Retina (tissue), 1 donor: Measurements from ENCODE around the gene TAS1R3.

Source experiments
- DNase-seq: peaks from one replicate; pipeline ENCODE4 v3.0.0-alpha.2; 2016

Gene TAS1R3

DNA sequence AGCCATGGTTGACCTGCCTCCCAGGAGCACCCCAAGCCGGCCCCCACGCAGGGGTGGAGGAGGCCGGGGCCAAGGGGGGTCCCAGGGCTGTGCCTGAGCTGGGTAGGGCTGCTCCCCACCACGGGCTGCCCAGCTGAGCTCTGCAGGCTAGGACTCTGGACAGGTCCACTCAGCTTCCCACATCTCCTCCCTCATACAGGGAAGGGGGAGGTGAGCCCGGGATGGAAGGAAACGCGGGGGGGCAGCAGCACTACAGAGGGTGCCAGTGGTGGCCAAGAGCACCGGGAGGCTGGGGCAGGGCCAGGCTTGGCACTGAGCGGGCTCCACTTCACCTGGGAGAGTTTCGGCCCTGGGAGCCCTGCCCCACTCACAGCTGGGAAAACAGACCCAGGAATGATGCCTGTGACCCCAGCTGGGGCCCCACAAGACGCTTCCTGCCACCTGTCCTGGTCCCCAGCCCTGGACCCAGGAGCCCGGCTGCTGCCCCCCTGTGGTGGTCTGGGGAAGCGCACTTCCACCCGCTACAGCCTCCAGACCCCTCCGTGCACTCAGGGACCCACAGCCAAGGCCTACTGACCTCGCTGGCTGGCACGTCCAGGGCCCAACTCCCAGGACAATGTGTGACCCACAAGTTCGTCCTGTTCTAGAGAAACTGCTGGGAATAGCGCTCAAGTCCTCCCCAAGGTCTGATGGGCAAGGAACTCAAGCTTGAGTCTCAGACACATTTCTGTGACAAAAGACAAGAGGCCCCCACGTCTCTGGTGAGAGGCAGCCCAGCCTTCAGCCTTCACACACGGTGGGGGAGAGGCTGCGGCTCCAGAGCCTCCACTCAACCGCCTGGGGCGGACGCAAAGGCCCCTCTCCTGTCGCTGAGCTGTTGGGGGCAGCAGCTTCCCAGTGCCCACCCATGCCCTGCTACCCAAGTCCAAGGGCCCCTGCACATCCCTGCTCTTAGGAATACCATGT is 40.9 kb downstream of the TAS1R3 start:
- peak; percentile 87 for DNase-seq

DNA sequence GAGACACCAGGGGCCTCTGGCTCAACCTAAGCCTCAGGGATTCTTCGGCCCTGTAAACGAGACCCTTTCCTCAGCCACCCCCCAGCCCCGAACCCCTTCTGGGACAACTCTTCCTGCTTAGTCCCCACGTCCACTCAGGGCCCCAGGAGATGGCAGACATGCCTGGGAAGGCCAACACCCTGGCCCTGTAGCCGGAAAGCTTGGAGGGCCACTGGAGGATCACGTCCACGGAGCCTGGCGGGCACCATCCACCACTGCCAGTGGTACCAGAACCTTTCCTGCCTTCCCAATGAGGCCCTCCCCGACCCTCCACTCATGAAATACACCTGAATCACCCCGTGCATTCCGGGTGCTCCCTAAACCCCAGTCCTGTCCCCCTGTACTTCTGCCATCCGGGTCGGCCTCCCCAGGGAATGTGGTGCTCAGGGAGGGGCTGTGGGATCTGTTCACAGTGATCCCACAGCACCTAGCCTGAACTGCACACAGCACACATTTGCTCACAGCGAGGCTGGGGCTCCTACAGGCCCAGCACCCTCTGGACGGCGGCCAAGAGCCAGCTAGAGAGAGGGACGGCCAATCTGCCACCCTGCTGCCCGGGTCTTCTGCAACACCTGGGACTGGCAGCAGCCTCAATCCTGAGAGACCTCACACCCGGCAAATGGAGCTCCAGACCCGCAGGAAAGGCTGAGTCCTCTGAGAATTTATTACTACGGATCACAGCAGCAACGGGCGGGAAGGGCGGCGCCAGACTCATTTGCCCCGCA is 42.2 kb downstream of the TAS1R3 start:
- no peak for DNase-seq

DNA sequence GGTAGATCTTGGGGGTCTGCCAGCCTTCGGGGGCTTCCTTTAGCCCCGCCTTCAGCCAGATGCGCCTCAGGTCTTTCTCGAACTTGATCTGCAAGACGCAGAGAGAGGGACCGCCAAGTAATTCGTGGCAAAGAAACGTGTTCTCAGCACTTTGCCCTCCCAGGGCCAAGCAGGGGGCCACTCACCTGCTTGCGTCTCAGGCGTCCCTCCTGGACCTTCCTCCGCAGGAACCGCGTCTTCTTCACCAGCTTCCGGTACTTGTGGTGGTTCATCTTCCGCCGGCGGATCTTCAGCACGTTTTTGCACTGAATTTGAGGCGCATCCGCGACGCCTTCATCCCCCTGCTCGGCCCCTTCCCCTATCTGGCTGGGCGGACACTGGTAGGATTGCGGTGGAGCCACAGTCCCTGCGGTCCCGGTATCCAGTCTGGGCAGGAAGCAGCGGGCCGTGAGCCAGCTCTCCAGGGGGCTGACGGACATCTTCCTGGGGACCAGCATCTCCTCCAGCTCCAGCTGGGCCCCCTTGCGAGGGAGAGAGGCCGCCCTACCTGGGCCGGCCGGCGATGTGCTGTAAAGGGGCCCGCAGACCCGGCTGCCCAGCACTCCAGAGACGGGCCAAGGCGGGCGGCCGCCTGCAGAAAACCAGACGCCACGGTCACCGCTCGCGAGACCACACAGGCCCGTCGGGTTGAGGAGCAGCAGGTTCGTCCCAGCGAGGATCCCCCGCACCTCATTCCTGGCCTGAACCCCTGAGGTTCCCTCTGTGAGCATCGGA is 42.9 kb downstream of the TAS1R3 start:
- DNase-seq = no peak

DNA sequence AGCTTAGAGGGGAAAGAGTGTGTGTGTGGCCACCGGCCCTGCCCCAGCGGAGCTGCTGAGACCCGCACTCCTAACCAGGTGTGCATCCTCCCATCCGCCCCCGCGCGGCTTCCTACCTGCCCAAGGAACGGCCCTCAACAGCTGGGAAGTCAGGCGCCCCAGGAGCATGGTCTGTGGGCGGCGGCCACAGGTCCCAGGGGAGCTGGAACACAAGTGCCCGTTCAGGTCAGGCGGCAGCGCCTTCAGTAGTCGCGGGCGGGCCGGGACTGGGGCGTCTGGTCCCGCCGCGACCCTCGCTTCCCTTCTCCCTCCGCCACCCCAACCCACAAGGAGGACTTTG is 43.5 kb downstream of the TAS1R3 start:
- no peak for DNase-seq

DNA sequence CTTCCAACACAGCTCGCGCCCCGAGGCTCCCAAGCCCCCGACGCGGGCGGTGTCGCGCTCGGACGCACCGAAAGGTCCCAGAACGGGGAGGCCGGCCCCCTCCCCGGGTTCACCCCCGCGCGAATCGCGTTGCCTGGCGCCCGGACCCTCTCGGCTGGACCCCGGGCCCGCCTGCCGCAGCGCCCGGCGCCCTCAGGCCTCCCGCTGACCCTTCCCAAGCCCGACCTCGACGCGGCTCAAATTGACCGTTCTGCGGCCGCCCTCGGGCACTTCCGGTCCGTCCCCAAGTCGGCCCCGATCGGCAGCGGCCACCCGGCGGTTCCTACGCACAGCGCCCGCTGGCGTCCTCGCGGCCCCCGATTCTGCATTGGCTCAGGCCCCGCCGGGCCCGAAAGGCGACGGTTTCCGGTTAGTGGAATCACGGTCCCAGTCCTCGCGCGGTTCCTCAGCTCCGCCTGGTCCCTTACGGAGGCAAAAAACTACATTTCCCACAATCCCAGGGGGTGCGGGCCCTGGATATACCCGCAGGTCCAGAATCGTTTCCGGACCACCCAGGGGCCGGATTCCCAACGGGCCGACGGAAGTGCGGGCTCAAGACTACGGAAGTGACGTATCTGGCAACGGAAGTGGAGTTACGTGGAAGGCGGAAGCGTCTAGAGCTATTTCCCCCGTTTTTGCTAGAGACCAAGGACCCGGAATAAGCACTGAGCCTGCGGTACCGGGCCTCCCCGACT is 44.0 kb downstream of the TAS1R3 start, which contains the start of gene AURKAIP1:
Gene AURKAIP1 (minus strand): TSS at position 279 of the 734 bp plus-strand sequence. CDS start 451 bp downstream, outside the sequence.
- DNase-seq = peak; percentile 99

DNA sequence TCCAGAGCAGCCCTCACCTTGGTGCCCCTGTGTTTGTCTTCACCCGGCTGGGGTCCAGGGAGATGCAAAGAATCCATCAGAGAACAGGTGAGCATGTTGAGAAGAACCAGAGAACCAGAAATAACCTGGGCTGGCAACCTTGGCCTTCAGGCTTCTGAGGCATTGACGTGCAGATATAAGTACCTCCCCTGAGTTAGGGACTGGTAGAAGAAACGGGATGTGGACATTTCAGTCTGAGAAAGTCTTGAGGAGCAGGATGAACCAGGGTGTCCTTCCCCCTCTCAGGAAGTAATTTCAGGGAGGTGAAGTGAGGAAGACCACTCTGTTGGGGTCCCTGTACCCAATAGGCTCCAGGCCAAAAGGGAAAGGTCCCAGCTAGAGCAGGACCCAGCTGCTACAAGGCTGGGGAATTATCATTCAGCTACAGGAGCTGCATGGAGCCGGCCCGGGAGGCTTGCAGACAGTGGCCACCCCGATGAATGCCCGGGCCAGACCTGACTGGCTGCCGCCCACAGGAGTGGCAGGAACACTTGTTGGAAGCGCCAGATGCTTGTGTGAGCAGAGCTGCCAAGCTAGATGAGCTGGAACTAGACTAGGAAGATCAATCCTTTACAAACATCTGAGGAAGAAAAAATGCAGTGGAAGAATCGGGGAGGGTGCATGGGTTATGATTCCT is 45.6 kb downstream of the TAS1R3 start:
- DNase-seq = no peak

DNA sequence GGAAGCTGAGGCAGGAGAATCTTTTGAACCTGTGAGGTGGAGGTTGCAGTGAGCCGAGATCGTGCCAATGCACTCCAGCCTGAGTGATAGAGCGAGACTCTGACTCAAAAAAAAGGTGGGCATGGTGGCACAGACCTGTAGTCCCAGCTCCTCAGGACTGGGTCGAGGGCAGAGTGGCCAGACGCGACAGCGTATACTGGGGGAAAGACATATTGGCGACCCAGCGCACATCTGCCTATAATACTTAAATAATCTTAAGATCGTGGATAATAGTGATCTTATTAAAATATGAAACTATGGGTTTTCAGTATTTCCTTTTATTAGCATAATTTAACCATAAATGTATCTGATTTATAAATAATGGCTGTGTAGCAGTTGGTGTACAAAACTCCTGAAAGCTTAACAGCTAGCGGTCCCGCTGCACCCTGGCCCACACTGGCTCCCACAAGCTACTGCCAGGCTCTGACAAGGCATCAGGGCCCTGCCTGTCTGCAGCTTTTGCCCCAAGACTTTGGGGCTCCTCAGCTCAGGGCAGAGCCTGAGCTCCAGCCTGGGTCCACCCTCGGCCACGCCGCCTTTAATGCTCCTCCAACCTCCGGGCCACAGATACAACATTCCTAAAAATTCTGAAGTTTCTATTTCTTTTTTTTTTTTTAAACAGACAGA is 46.6 kb downstream of the TAS1R3 start:
- no peak for DNase-seq

DNA sequence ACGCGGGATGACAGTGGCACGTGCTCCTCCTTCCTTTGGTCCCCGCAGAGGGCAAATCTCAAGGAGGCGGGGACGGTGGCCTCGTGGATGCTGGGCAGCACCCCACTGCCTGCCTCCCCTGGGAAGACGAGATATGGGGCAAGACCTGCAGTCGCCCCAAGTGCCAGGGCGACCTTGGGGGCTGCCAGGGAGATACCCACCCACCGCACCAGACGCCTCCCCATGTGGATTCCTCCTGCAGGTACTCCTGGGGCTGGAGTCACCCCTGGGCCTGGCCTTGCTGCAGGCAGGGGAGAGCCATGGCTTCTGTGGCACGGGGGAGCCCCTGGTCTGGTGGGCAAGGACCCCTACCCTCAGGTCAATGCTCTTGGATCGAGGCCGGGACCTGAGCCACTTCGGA is 49.8 kb downstream of the TAS1R3 start:
- DNase-seq = no peak

DNA sequence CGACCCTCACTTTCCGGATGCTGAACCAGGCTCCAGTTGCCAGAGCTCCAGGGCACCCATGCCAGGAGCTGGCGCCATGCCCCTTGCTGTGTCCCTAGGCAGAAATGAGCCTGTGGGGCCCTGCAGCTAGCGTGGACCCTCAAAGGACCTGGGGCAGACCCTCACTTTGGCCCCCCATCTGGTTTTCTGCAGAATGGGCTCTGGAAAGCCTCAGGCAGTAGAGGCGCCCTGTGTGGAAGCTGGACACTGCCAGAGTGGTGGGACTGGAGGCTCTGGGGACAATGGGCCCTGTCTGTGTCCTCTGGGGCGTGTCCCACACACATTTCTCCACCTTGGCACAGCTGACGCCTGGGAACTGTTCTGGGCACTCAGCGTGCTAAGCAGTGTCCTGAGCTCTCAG is 50.2 kb downstream of the TAS1R3 start:
- no peak for DNase-seq
